HG02642 (cell line): Measurements from ENCODE around the gene BLCAP.

ENCODE experiments used
- ATAC-seq: cut with Tn5 transposase; IDR thresholded peaks from one replicate; pipeline ENCODE4 v1.9.1; 2021; ENCODE audit warnings: mild to moderate bottlenecking; ENCODE audit not compliant: unreplicated experiment, poor library complexity

Gene BLCAP

GRCh38 chr20:37518606-37519507, 8.8 kb downstream of the BLCAP start:
- no peak for ATAC-seq

- no peak for ATAC-seq
Measured at GRCh38 chr20:37518059-37518458, 9.6 kb downstream of the BLCAP start.

GRCh38 chr20:37516811-37517750, 10.6 kb downstream of the BLCAP start:
- no peak for ATAC-seq

- no peak for ATAC-seq
Measured at GRCh38 chr20:37515876-37516275, 11.8 kb downstream of the BLCAP start.

- ATAC-seq, result no peak
Measured at GRCh38 chr20:37513779-37514359, 13.8 kb downstream of the BLCAP start.

GRCh38 chr20:37511610-37512275, 15.9 kb downstream of the BLCAP start:
- ATAC-seq, result no peak

- no peak for ATAC-seq
Measured at GRCh38 chr20:37510226-37510625, 17.4 kb downstream of the BLCAP start.

GRCh38 chr20:37506152-37506725, 21.4 kb downstream of the BLCAP start:
- no peak for ATAC-seq

GRCh38 chr20:37505263-37506151, 22.2 kb downstream of the BLCAP start:
- no peak for ATAC-seq

- no peak for ATAC-seq
Measured at GRCh38 chr20:37504404-37505096, 23.1 kb downstream of the BLCAP start.

- no peak for ATAC-seq
Measured at GRCh38 chr20:37503256-37503927, 24.3 kb downstream of the BLCAP start.

- ATAC-seq, result no peak
Measured at GRCh38 chr20:37502654-37503053, 25.0 kb downstream of the BLCAP start.

GRCh38 chr20:37501940-37502339, 25.7 kb downstream of the BLCAP start:
- ATAC-seq, result no peak

- ATAC-seq, result no peak
Measured at GRCh38 chr20:37500311-37500710, 27.4 kb downstream of the BLCAP start.

GRCh38 chr20:37498066-37498665, 29.5 kb downstream of the BLCAP start:
- no peak for ATAC-seq

GRCh38 chr20:37494796-37495195, 32.9 kb downstream of the BLCAP start:
- no peak for ATAC-seq

GRCh38 chr20:37494301-37494700, 33.4 kb downstream of the BLCAP start:
- ATAC-seq, result no peak
